GDM1 (cell line): ENCODE data around the gene HK1.

Experiments used
- DNase-seq: peaks from one replicate; lab custom pipeline; 2025; lab: John Stamatoyannopoulos, UW

HK1 gene

GRCh38 chr10:69375307-69376151 is 97.2 kb downstream of the HK1 start:
- no peak for DNase-seq

GRCh38 chr10:69376662-69377061 is 98.4 kb downstream of the HK1 start:
- DNase-seq: no peak

GRCh38 chr10:69377191-69377590 is 98.9 kb downstream of the HK1 start:
- no peak for DNase-seq

GRCh38 chr10:69377933-69378332 is 99.6 kb downstream of the HK1 start:
- no peak for DNase-seq

GRCh38 chr10:69379800-69380199 is 101.5 kb downstream of the HK1 start:
- DNase-seq: no peak

GRCh38 chr10:69382382-69383117 is 104.3 kb downstream of the HK1 start:
- no peak for DNase-seq

- no peak for DNase-seq
These were observed 105.3 kb downstream of the HK1 start for GRCh38 chr10:69383558-69383957.

GRCh38 chr10:69384320-69384719 is 106.0 kb downstream of the HK1 start:
- DNase-seq: no peak

- DNase-seq: no peak
These were observed 107.4 kb downstream of the HK1 start for GRCh38 chr10:69385454-69386350.

- no peak for DNase-seq
These were observed 109.2 kb downstream of the HK1 start for GRCh38 chr10:69387500-69387899.

- no peak for DNase-seq
These were observed 110.2 kb downstream of the HK1 start for GRCh38 chr10:69388488-69388887.

GRCh38 chr10:69389827-69390490 is 111.7 kb downstream of the HK1 start:
- peak; percentile 41 for DNase-seq

GRCh38 chr10:69391158-69391557 is 112.9 kb downstream of the HK1 start:
- no peak for DNase-seq

- peak; percentile 63 for DNase-seq
These were observed 114.2 kb downstream of the HK1 start for GRCh38 chr10:69392481-69393000.

GRCh38 chr10:69394020-69394419 is 115.7 kb downstream of the HK1 start:
- DNase-seq: no peak

GRCh38 chr10:69397972-69398371 is 119.7 kb downstream of the HK1 start:
- no peak for DNase-seq

GRCh38 chr10:69398466-69398865 is 120.2 kb downstream of the HK1 start:
- DNase-seq: no peak

GRCh38 chr10:69400936-69401335 is 122.6 kb downstream of the HK1 start:
- DNase-seq: no peak

GRCh38 chr10:69401416-69401815 is 123.1 kb downstream of the HK1 start:
- no peak for DNase-seq

- DNase-seq: no peak
These were observed 124.1 kb downstream of the HK1 start for GRCh38 chr10:69402386-69402785.

GRCh38 chr10:69403066-69403465 is 124.8 kb downstream of the HK1 start:
- DNase-seq: no peak

- no peak for DNase-seq
These were observed 125.2 kb downstream of the HK1 start for GRCh38 chr10:69403519-69403918.
